ENCODE data around the gene CCRL2. TPM values are rescaled to one million over a fixed set of nuclear protein-coding genes. Genes with fewer than 3 reads are reported as not detected.

CCRL2 gene
- total and polyA plus RNA-seq, 4 donors: 0.93 to 3.9 (median 1.8) TPM

GRCh38 chr3:46454606-46455005, 47.5 kb downstream of the CCRL2 start:
- 86% methylated on average over 7 of the region's 7 CpGs for WGBS (ENCODE audit: insufficient coverage)
- no peak overlapping the region for H3K4me3 ChIP-seq (ENCODE audit: low read depth, low read length)
- DNase-seq (ENCODE audit: low read depth in 4 of 6, low spot score in 6 of 6): no peak
- H3K27ac ChIP-seq (ENCODE audit: low read depth, low read length): no peak overlapping the region
- no peaks in the 10 kb centered on the region for H3K4me1 ChIP-seq (ENCODE audit: control insufficient read depth, insufficient read depth, low read length)
- no peaks in the 10 kb centered on the region for H3K36me3 ChIP-seq (ENCODE audit: control insufficient read depth, insufficient read depth, low read length)
- H3K27me3 ChIP-seq (ENCODE audit: control insufficient read depth, insufficient read depth, low read length): no peaks in the 10 kb centered on the region
- no peaks in the 10 kb centered on the region for H3K9me3 ChIP-seq (ENCODE audit: control insufficient read depth, insufficient read depth, low read length)

DNA sequence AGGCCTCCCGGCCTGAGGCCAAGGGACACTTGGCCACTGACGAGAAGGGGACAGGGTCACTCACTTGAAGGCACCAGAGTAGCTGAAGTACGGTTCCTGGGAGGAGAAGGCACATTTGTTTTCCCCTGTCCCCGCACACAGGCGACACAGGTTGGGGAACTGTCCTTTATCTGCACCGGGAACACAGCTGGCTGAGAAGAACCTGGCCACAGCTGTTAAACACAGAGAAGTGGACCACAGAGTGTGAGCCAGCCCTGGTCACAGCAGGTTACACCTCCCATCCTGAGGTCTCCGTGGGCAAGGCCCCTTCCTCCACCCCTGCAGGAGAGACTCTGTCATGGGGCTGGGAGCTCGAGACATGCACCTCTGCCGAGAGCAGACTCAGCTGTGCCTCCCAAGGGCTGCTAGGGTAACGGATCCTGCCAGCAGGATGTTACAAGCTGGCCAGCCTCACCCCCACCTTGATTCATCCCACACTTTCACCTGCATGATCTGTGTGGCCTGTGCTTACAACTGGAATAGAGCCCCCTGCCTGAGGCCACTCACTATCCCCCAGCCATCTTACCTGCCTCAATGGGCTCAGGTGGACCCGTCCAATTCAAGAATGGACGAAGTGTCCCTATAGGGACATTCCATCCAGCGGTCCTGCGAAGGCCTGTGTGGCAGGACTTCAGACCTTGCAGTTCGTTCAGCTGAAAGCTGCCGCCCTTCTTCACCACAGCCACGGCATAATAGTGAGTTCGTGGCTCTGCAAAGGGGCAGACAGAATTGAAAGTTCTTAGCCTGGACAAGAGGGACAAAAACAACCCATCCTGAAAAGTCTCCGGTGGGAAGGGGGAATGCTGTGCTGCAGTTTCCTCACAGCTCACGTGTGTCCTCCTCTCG, 48.4 kb downstream of the CCRL2 start:
- Histone ChIP-seq H3K36me3 (ENCODE audit: control insufficient read depth, insufficient read depth, low read length) (no peaks in the 10 kb centered on the region), H3K9me3 (ENCODE audit: control insufficient read depth, insufficient read depth, low read length) (no peaks in the 10 kb centered on the region), H3K27me3 (ENCODE audit: control insufficient read depth, insufficient read depth, low read length) (no peaks in the 10 kb centered on the region), H3K27ac (ENCODE audit: low read depth, low read length) (no peak overlapping the region), H3K4me3 (ENCODE audit: low read depth, low read length) (no peak overlapping the region), H3K4me1 (ENCODE audit: control insufficient read depth, insufficient read depth, low read length) (no peaks in the 10 kb centered on the region)
- 85% methylated on average over 21 of the region's 21 CpGs for WGBS (ENCODE audit: insufficient coverage)
- DNase-seq (ENCODE audit: low read depth in 4 of 6, low spot score in 6 of 6): no peak

DNA sequence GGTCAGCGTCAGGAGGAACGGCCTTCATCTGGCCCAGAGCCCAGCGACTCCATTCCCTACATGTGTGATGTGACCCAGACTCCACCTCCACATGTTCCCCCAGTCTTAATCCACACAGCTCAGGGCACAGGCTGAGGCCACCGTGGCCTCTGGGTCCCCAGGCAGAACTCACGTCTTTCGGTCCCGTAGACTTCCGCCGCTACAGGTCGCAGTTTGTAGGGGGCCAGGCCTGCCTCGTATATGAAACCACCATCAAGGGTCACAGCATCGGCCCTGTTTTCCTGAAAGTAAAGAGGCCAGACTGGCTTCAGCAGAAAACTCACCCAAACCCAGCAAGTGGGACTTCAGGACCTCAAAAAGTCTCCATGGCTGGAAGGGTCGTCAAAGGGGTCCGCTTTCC, 49.1 kb downstream of the CCRL2 start:
- no peaks in the 10 kb centered on the region for H3K9me3 ChIP-seq (ENCODE audit: control insufficient read depth, insufficient read depth, low read length)
- no peak overlapping the region for H3K4me3 ChIP-seq (ENCODE audit: low read depth, low read length)
- H3K4me1 ChIP-seq (ENCODE audit: control insufficient read depth, insufficient read depth, low read length): no peaks in the 10 kb centered on the region
- no peak overlapping the region for H3K27ac ChIP-seq (ENCODE audit: low read depth, low read length)
- 91% methylated on average over 12 of the region's 14 CpGs for WGBS (ENCODE audit: insufficient coverage)
- no peaks in the 10 kb centered on the region for H3K27me3 ChIP-seq (ENCODE audit: control insufficient read depth, insufficient read depth, low read length)
- H3K36me3 ChIP-seq (ENCODE audit: control insufficient read depth, insufficient read depth, low read length): no peaks in the 10 kb centered on the region
- DNase-seq (ENCODE audit: low read depth in 4 of 6, low spot score in 6 of 6): no peak

Other genes with a start within 250 kb of the CCRL2 start
- gene CCR1, start 198.9 kb upstream of the CCRL2 start, total RNA-seq: 1 to 10 TPM; 5.2 to 7.1 TPM
- 1 to 10 TPM; 3.0 to 5.9 TPM for gene CCR1, start 198.9 kb upstream of the CCRL2 start, polyA plus RNA-seq (ENCODE audit: insufficient read length in 2 of 2)
- gene CCR3, start 164.8 kb upstream of the CCRL2 start, total RNA-seq: under 1 TPM in 1 of 2 donors, not detected in 1; 0.20 TPM
- gene CCR3, start 164.8 kb upstream of the CCRL2 start, polyA plus RNA-seq (ENCODE audit: insufficient read length in 2 of 2): not detected
- 1 to 10 TPM in 1 of 2 donors, under 1 TPM in 1; 0.44 to 2.2 TPM for gene CCR2, start 53.1 kb upstream of the CCRL2 start, total RNA-seq
- under 1 TPM in 1 of 2 donors, not detected in 1; 0.13 TPM for gene CCR2, start 53.1 kb upstream of the CCRL2 start, polyA plus RNA-seq (ENCODE audit: insufficient read length in 2 of 2)
- gene CCR5, start 36.3 kb upstream of the CCRL2 start, total RNA-seq: under 1 TPM; 0.22 to 0.79 TPM
- under 1 TPM; 0.11 to 0.48 TPM for gene CCR5, start 36.3 kb upstream of the CCRL2 start, polyA plus RNA-seq (ENCODE audit: insufficient read length in 2 of 2)
- 10 to 100 TPM in 1 of 2 donors, 1 to 10 TPM in 1; 1.4 to 62.3 TPM for gene LTF, start 57.6 kb downstream of the CCRL2 start, total RNA-seq
- under 1 TPM; 0.47 to 0.49 TPM for gene LTF, start 57.6 kb downstream of the CCRL2 start, polyA plus RNA-seq (ENCODE audit: insufficient read length in 2 of 2)
- gene RTP3, start 90.7 kb downstream of the CCRL2 start, total RNA-seq: not detected
- not detected for gene RTP3, start 90.7 kb downstream of the CCRL2 start, polyA plus RNA-seq (ENCODE audit: insufficient read length in 2 of 2)
- gene LRRC2, start 159.0 kb downstream of the CCRL2 start, total RNA-seq: 1 to 10 TPM; 1.4 to 4.6 TPM
- gene LRRC2, start 159.0 kb downstream of the CCRL2 start, polyA plus RNA-seq (ENCODE audit: insufficient read length in 2 of 2): 1 to 10 TPM; 2.5 to 3.3 TPM
- not detected for gene FAM240A, start 205.3 kb downstream of the CCRL2 start, total RNA-seq
- gene FAM240A, start 205.3 kb downstream of the CCRL2 start, polyA plus RNA-seq (ENCODE audit: insufficient read length in 2 of 2): not detected